A673 (cell line): ENCODE measurements around the gene KCND2.

Source experiments
- CTCF ChIP-seq: fragments of 300-800, 200-600 bp; sonication (generic); conservative IDR thresholded peaks from 2 replicates; pipeline ENCODE4 v1.5.1; 2017; ENCODE audit warnings: low read depth, mild to moderate bottlenecking, antibody characterized with exemption, low read length, moderate library complexity, mixed read lengths
- EZH2 ChIP-seq: fragments of 200-600 bp; sonication (generic); IDR thresholded peaks from 2 replicates; pipeline ENCODE4 v1.6.1; 2017; ENCODE audit warnings: borderline replicate concordance, low read depth, mild to moderate bottlenecking, mixed read lengths, antibody characterized with exemption, low read length; ENCODE audit not compliant: poor library complexity, severe bottlenecking

GRCh38 chr7:120480930-120481329 lies 208.0 kb downstream of the KCND2 start:
- no peak for TF ChIP-seq CTCF
- TF ChIP-seq EZH2, result no peak
